ENCODE data around the gene NSD2. TPM values are rescaled to one million over a fixed set of nuclear protein-coding genes. Genes with fewer than 3 reads are reported as not detected.

The NSD2 gene
- total RNA-seq, 1 donor from 2014 or later: 202 TPM

- Mint-ChIP-seq H3K27ac (no peak overlapping the region), H3K27me3 (ENCODE audit: insufficient read depth) (no peaks in the 10 kb centered on the region), H3K9me3 (no peaks in the 10 kb centered on the region), H3K4me1 (ENCODE audit: low read depth) (peaks cover 22% of the 10 kb centered on the region), H3K4me3 (no peak overlapping the region), H3K36me3 (ENCODE audit: low read depth) (peaks cover 20% of the 10 kb centered on the region)
- intact Hi-C loops (cut with micrococcal nuclease): no loop called here
- no peak for DNase-seq (ENCODE audit: low spot score)
These were observed 24.6 kb upstream of the NSD2 start for GRCh38 chr4:1846580-1846979.

GRCh38 chr4:1850276-1850675 lies 20.9 kb upstream of the NSD2 start:
- no peak for DNase-seq (ENCODE audit: low spot score)
- Mint-ChIP-seq H3K4me1 (ENCODE audit: low read depth) (peaks cover 30% of the 10 kb centered on the region), H3K36me3 (ENCODE audit: low read depth) (peaks cover 18% of the 10 kb centered on the region), H3K27ac (no peak overlapping the region), H3K9me3 (no peaks in the 10 kb centered on the region), H3K4me3 (no peak overlapping the region), H3K27me3 (ENCODE audit: insufficient read depth) (no peaks in the 10 kb centered on the region)
- intact Hi-C loops (cut with micrococcal nuclease): loop anchor here (10.0 kb wide), 1 partner anchor 505 kb away; the partner anchor contains the start of gene UVSSA

GRCh38 chr4:1851160-1851559 lies 20.0 kb upstream of the NSD2 start:
- Mint-ChIP-seq H3K36me3 (ENCODE audit: low read depth) (peaks cover 18% of the 10 kb centered on the region), H3K27ac (no peak overlapping the region), H3K27me3 (ENCODE audit: insufficient read depth) (no peaks in the 10 kb centered on the region), H3K4me3 (no peak overlapping the region), H3K4me1 (ENCODE audit: low read depth) (peaks cover 30% of the 10 kb centered on the region), H3K9me3 (no peaks in the 10 kb centered on the region)
- no peak for DNase-seq (ENCODE audit: low spot score)
- intact Hi-C loops (cut with micrococcal nuclease): loop anchor here (10.0 kb wide), 1 partner anchor 506 kb away; the partner anchor contains the start of gene UVSSA

GRCh38 chr4:1851575-1852410 lies 19.4 kb upstream of the NSD2 start:
- peaks cover 30% of the 10 kb centered on the region for H3K4me1 Mint-ChIP-seq (ENCODE audit: low read depth)
- H3K27ac Mint-ChIP-seq: peak overlapping the region; percentile 4

GRCh38 chr4:1852904-1853623 lies 18.1 kb upstream of the NSD2 start:
- peak overlapping the region; percentile 37 for H3K27ac Mint-ChIP-seq
- intact Hi-C loops (cut with micrococcal nuclease): loop anchor here (10.0 kb wide), 1 partner anchor 508 kb away; the partner anchor contains the start of gene UVSSA
- peaks cover 11% of the 10 kb centered on the region for H3K36me3 Mint-ChIP-seq (ENCODE audit: low read depth)
- no peaks in the 10 kb centered on the region for H3K27me3 Mint-ChIP-seq (ENCODE audit: insufficient read depth)
- no peaks in the 10 kb centered on the region for H3K9me3 Mint-ChIP-seq
- DNase-seq (ENCODE audit: low spot score): no peak
- H3K4me1 Mint-ChIP-seq (ENCODE audit: low read depth): peaks cover 37% of the 10 kb centered on the region
- H3K4me3 Mint-ChIP-seq: peak overlapping the region; percentile 77

More at GRCh38 chr4:1851575-1852410, 19.4 kb upstream of the NSD2 start:
- Mint-ChIP-seq H3K4me3 (no peak overlapping the region), H3K27me3 (ENCODE audit: insufficient read depth) (no peaks in the 10 kb centered on the region), H3K9me3 (no peaks in the 10 kb centered on the region), H3K36me3 (ENCODE audit: low read depth) (peaks cover 15% of the 10 kb centered on the region)
- no peak for DNase-seq (ENCODE audit: low spot score)
- intact Hi-C loops (cut with micrococcal nuclease): loop anchor here (10.0 kb wide), 1 partner anchor 507 kb away; the partner anchor contains the start of gene UVSSA

GRCh38 chr4:1854752-1855151 lies 16.4 kb upstream of the NSD2 start:
- Mint-ChIP-seq H3K4me3 (peak overlapping the region; percentile 87), H3K27me3 (ENCODE audit: insufficient read depth) (no peaks in the 10 kb centered on the region), H3K27ac (peak overlapping the region; percentile 68), H3K36me3 (ENCODE audit: low read depth) (peaks cover 13% of the 10 kb centered on the region), H3K9me3 (no peaks in the 10 kb centered on the region), H3K4me1 (ENCODE audit: low read depth) (peaks cover 37% of the 10 kb centered on the region)
- intact Hi-C loops (cut with micrococcal nuclease): loop anchor here (2.0 to 10.0 kb wide), 4 partner anchors 20 to 922 kb away; partner anchors contain the start of genes CTBP1, GAK, TMEM175 and UVSSA
- DNase-seq (ENCODE audit: low spot score): no peak

- Mint-ChIP-seq H3K4me3 (peak overlapping the region; percentile 87), H3K36me3 (ENCODE audit: low read depth) (peaks cover 13% of the 10 kb centered on the region), H3K4me1 (ENCODE audit: low read depth) (peaks cover 37% of the 10 kb centered on the region), H3K27ac (peak overlapping the region; percentile 68), H3K27me3 (ENCODE audit: insufficient read depth) (no peaks in the 10 kb centered on the region), H3K9me3 (no peaks in the 10 kb centered on the region)
- no peak for DNase-seq (ENCODE audit: low spot score)
- intact Hi-C loops (cut with micrococcal nuclease): loop anchor here (1.0 to 10.0 kb wide), 14 partner anchors 15 to 923 kb away; partner anchors contain the start of genes CFAP99, CTBP1, FAM193A and GAK
These were observed 15.7 kb upstream of the NSD2 start for GRCh38 chr4:1855333-1856070.

GRCh38 chr4:1856071-1856942 lies 14.9 kb upstream of the NSD2 start, which contains the start of gene LETM1:
LETM1 (minus strand) TSS chr4:1856156; CDS start chr4:1855950, 206 bp downstream.
- Mint-ChIP-seq H3K4me1 (ENCODE audit: low read depth) (peaks cover 33% of the 10 kb centered on the region), H3K27ac (peak within 1 kb of the TSS; percentile 68), H3K4me3 (peak within 1 kb of the TSS; percentile 87), H3K27me3 (ENCODE audit: insufficient read depth) (no peaks in the 10 kb centered on the region), H3K36me3 (ENCODE audit: low read depth) (peaks cover 13% of the 10 kb centered on the region), H3K9me3 (no peaks in the 10 kb centered on the region)
- DNase-seq (ENCODE audit: low spot score): peak; percentile 95
- intact Hi-C loops (cut with micrococcal nuclease): loop anchor here (1.0 to 10.0 kb wide), 13 partner anchors 14 to 924 kb away; partner anchors contain the start of genes CFAP99, CTBP1, FAM193A and GAK

- Mint-ChIP-seq H3K9me3 (no peaks in the 10 kb centered on the region), H3K36me3 (ENCODE audit: low read depth) (peaks cover 13% of the 10 kb centered on the region), H3K4me1 (ENCODE audit: low read depth) (peaks cover 33% of the 10 kb centered on the region), H3K27ac (peak overlapping the region; percentile 61), H3K4me3 (peak overlapping the region; percentile 84), H3K27me3 (ENCODE audit: insufficient read depth) (no peaks in the 10 kb centered on the region)
- intact Hi-C loops (cut with micrococcal nuclease): loop anchor here (1.0 to 10.0 kb wide), 13 partner anchors 13 to 925 kb away; partner anchors contain the start of genes CFAP99, CTBP1, FAM193A and GAK
- no peak for DNase-seq (ENCODE audit: low spot score)
These were observed 14.1 kb upstream of the NSD2 start for GRCh38 chr4:1856943-1857699.

GRCh38 chr4:1857931-1858330 lies 13.3 kb upstream of the NSD2 start:
- no peaks in the 10 kb centered on the region for H3K27me3 Mint-ChIP-seq (ENCODE audit: insufficient read depth)
- no peak overlapping the region for H3K27ac Mint-ChIP-seq
- peaks cover 30% of the 10 kb centered on the region for H3K4me1 Mint-ChIP-seq (ENCODE audit: low read depth)
- DNase-seq (ENCODE audit: low spot score): no peak
- intact Hi-C loops (cut with micrococcal nuclease): loop anchor here (2.0 to 10.0 kb wide), 4 partner anchors 53 to 926 kb away; partner anchors contain the start of genes CTBP1, GAK, TMEM175 and UVSSA
- no peaks in the 10 kb centered on the region for H3K9me3 Mint-ChIP-seq
- peaks cover 7% of the 10 kb centered on the region for H3K36me3 Mint-ChIP-seq (ENCODE audit: low read depth)
- H3K4me3 Mint-ChIP-seq: no peak overlapping the region

- intact Hi-C loops (cut with micrococcal nuclease): loop anchor here (5.0 to 10.0 kb wide), 3 partner anchors 515 to 927 kb away; partner anchors contain the start of genes CTBP1, GAK, TMEM175 and UVSSA
- Mint-ChIP-seq H3K36me3 (ENCODE audit: low read depth) (peaks cover 2% of the 10 kb centered on the region), H3K27me3 (ENCODE audit: insufficient read depth) (no peaks in the 10 kb centered on the region), H3K27ac (no peak overlapping the region), H3K4me1 (ENCODE audit: low read depth) (peaks cover 23% of the 10 kb centered on the region), H3K4me3 (no peak overlapping the region), H3K9me3 (no peaks in the 10 kb centered on the region)
- DNase-seq (ENCODE audit: low spot score): no peak
These were observed 11.8 kb upstream of the NSD2 start for GRCh38 chr4:1859389-1859753.
